GM08714 (cell line): ENCODE data around the gene HIVEP1.

ENCODE experiments used
- H3K4me3 ChIP-seq: fragments of 200-500 bp; sonication (Bioruptor generic); 2 replicates; pipeline ENCODE4 v1.5.1; 2014; ENCODE audit warnings: mild to moderate bottlenecking, low read length, inconsistent platforms
- ZNF274 ChIP-seq: IDR thresholded peaks from 2 replicates; pipeline ENCODE4 v1.6.1; 2012; ENCODE audit warnings: mild to moderate bottlenecking, low read depth, low read length

HIVEP1 gene

DNA sequence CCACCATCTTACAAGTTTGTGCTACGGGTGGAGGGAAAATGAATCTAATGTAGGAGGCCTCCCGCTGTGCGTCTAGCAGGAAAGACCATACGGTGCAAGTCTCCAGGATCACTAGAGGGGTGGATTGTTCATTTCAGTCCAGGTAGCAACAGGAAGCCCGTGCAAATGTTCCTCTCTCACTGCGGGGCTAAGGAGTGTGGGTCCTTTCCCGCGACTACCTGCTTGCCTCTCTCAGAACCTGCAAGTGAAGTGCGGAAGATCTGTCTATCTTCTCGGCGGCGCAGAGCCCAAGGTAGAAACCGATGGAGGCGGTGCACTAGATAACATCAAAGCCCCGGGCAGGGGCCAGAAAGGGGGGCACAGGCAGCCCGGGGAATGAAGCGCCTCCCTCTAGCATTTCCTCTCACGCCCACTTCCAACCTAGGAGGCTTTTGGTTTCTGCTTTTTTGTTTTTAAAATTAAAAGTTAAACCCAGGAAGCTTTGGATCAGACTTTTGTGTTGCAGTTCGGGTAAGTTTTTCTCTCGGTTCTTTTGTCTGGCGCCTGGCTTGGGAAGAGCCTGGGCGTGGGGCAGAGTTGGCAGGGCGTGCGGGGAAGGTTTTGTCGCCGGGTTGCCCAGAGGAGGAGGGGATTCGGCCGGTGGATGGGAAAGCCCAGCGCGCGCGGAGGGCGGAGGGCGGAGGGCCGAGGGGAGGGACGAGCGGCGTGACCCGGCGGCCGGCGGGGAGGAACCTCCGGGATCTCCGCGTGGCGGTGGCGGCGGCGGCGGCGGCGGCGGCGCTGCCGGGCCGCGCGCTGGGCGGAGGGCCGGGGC lies 3.5 kb upstream of the HIVEP1 start:
- no peak for TF ChIP-seq ZNF274
- peak overlapping the region; percentile 98 for H3K4me3 ChIP-seq

GRCh38 chr6:12009180-12009685 lies 2.9 kb upstream of the HIVEP1 start:
- peak overlapping the region; percentile 98 for H3K4me3 ChIP-seq
- TF ChIP-seq ZNF274, result no peak

GRCh38 chr6:12009876-12010634 lies 2.1 kb upstream of the HIVEP1 start:
- no peak for TF ChIP-seq ZNF274
- peak overlapping the region; percentile 98 for H3K4me3 ChIP-seq

DNA sequence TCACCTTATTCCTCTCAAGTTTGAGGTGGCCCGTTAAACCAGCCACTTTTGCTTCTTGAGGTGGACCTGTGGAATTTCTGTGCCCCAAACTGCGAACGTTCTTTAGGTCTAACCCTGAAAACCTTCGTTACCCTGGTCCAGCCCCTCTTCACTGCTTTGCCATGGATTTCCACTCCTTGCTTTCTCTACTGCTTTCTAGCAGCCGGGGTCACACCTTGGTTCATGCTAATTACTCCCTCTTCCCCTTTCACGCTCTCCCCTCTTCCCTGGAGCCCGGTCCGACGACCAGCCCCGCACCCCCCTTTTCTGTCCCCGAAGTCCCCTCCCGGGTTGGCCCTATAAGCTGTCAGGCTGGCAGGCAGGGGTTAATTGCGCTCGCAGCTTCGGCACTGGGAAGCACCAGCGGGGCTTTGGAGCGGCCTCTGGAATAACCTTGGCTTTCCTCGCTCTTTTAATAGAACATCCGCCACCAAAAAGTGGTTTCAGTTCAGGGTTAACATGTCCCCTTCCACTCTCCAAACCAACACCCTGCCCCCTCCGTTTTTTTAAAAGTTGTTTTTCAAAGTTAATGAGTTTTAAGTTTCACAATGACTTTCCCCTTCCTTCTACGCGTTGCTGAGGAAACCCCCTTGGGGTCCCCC lies 1.4 kb upstream of the HIVEP1 start:
- peak overlapping the region; percentile 98 for H3K4me3 ChIP-seq
- no peak for TF ChIP-seq ZNF274

DNA sequence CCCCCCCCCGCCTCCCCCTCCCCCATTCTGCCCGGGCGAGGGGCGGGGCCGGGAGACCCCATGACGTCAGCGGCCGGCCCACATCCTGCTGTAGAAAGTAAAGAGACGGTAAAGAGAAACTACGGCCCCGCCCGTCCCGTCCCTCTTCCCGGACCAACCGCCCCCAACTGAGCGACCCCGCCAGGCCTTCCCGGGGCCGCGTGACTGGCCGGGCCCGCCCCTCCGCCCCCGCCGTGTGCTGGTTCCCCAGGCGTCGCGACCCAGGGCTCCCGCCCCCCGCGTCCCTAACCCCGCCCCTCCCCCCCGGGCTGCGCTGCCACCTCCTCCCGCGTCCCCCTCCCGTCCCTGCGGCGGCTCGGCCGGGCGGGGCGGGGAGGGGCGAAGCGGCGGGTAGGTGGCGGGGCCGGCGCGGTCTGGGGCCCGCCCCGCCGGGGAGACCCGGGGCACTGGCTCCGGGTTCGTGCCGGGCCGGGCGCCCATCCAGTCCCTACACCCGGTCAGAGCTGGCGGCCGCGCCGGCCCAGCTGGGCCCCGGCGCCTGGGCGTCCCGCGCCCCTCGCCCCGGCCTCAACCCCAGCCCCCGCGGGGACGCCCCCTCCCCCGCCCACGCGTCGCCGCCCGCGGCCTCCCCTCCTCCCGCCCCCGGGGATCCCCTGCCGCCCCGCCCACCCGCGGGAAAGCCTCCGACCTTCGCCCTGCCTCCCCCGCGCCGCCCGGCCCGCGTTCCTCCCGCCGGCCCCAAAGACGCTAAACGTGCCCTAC lies 655 bp upstream of the HIVEP1 start:
- H3K4me3 ChIP-seq, result peak overlapping the region; percentile 98
- no peak for TF ChIP-seq ZNF274

DNA sequence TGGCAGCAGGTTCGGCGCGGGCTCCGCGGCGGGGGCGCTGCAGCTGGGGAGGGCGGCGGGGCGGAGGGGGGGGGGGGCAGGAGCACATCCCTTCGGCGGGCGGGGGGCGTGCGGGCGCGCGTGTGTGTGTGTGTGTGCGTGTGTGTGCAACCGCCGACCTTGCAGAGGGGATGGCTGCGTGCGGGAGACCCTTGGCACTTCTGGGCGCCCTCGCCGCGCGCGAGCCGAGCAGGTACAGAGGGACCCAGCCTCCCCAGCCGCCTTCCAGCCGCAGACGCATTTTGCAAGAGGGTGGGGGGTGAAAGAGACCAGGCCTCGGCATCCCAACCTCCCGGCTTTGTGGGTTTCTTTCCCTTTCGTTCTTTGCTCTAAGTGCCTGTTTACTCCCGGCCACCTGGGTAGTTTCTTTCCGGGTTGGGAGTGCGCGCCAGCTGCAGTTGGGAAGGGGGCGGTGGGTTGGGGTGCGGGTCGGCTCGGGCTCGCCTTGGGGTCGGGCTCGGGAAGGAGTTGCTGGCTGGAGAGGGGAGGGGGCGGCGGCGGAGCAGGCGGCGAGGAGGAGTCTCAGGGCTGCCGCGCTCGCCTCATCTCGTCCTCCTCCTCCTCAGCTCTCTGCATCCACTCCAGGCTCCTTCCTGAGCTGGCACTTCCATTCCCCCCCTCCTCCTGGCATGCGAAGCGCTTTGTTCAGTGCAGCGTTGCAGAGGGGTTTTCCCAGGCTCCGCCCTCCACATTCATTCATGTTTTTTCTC lies 620 bp downstream of the HIVEP1 start:
- TF ChIP-seq ZNF274, result no peak
- peak overlapping the region; percentile 98 for H3K4me3 ChIP-seq

DNA sequence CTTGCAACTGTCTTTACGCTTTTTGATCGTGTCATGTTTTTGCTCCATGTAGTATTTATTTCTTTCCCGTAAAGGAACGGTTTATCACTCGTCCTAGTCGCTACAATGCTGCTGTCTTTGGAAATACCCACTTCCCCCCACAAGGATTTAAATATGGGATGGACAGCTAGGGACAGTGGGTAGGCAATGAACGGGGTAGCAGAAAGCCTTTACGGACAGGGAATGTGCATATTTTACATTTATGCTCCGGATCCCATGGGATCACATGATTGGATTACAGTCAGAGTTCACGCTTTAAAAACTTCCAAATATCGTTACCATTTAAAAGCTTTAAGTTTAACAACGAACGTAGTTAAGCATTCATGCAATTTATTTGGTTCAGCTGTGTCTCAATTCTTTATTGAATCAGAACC lies 1.2 kb downstream of the HIVEP1 start:
- no peak for TF ChIP-seq ZNF274
- peak overlapping the region; percentile 98 for H3K4me3 ChIP-seq

- TF ChIP-seq ZNF274, result no peak
- no peak overlapping the region; the same call in 1 of the 2 replicates for H3K4me3 ChIP-seq
Measured at GRCh38 chr6:12014027-12014872, 2.1 kb downstream of the HIVEP1 start.

DNA sequence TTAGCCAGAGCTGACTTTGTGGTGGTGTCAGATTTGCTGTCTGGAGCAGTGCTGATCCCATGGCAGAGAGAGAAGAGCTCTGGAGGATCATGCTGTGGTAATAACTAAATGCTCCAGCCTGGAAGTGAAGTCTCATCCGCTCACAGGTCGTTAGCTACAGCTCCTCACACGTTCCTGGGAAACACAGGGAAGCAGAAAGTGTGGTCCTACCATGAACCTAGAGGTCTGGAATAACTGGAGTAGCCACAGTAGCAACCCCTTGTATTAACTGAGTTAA lies 2.7 kb downstream of the HIVEP1 start:
- no peak for TF ChIP-seq ZNF274
- H3K4me3 ChIP-seq, result no peak overlapping the region

- TF ChIP-seq ZNF274, result no peak
- H3K4me3 ChIP-seq, result no peak overlapping the region
Measured at GRCh38 chr6:12017263-12017662, 5.2 kb downstream of the HIVEP1 start.

GRCh38 chr6:12017876-12018401 lies 5.8 kb downstream of the HIVEP1 start:
- no peak overlapping the region for H3K4me3 ChIP-seq
- no peak for TF ChIP-seq ZNF274

DNA sequence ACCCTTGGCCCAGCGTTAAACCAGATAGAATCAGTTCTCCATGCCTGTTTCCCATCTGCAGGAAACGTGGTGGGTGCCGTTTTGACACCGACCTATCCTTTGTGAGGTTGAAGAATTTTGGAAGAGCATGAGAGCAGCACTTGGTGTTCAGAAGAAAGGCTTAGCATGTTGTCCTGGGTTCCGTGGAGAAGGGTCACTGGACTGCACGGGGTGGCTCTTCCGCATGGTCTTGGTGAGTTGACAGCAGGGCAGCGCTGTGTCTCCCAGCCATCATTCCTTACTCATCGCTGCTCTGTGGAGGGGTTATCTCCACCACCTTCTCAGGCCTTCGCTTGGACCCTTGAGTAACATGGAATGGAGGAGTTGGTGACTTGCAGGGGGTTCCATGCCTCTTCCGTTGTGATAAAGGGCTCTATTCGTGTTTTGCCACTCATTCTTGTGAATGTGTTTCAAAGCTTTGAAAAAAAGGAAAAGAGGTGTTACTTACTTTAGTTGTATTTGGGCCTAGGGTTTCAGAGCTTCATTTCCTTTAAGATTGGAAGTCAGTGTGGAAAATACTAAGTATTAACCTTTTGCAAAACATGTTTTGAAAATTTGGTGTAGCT lies 8.2 kb downstream of the HIVEP1 start:
- no peak for TF ChIP-seq ZNF274

DNA sequence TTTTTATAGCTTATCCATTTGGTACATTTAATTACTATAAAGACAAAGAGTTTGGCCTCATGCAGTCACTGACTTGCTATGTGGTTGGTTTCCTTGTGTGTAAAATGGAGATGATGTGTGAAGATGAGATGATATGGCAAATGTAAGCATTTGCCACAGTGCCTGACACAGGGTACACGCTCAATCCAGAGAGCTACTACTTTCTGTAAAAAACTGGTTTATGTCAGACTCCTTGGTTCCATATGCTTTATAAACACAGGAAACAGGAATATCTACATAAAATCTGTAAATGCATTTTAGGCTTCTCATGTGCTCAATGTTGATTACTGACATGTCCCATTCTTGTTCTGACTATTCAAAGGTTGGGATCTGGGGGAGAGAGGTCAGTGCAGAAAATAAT lies 10.4 kb downstream of the HIVEP1 start:
- no peak for TF ChIP-seq ZNF274
- no peak overlapping the region for H3K4me3 ChIP-seq

More for the DNA sequence above, 8.2 kb downstream of the HIVEP1 start:
- H3K4me3 ChIP-seq, result no peak overlapping the region
